SKM-1 (cell line): ENCODE results near the gene HK2.
"Not testable (repeated sequence)": the region's sequence is repeated elsewhere in the genome, so short reads cannot be mapped to it uniquely, and the experiment has no call there.

Experiments used
- DNase-seq: peaks from one replicate; lab custom pipeline; 2025; ENCODE audit not compliant: unreplicated experiment; lab: John Stamatoyannopoulos, UW

HK2 gene

GRCh38 chr2:74893332-74893731, 59.4 kb downstream of the HK2 start:
- no peak for DNase-seq

DNA sequence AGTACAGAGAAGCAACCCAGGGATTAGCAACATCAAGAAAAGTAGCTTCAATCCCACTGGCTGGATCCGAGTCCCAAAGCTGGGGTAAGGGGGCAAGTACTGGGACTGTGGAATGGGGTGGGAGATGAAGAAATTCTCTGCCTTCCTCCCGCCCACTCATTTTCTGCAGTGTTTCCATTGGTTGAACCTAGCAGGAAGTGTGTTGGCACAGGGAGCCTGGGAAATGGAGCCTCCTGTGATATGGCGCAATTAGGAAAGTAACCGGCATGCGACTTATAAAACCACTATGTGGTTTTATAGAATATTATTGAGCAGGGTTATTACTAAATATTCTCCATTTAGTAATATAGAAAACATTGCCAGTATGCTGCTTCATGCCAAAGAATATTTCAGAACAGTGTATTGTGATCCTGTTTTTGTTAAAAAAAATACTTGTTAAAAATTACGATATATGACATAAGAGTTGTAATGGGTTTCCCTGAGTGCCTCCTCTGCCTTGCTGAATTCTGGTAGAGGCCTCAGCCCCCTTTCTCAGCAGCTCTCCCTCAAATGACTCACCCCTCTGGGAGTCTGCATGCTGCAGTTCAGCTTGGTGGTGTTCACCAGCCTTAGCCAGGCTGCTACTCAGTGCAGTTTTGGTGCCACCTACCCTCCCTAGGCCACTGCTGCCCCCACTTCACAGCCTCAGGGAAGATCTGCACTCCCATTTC, 60.5 kb downstream of the HK2 start:
- DNase-seq, result no peak

DNA sequence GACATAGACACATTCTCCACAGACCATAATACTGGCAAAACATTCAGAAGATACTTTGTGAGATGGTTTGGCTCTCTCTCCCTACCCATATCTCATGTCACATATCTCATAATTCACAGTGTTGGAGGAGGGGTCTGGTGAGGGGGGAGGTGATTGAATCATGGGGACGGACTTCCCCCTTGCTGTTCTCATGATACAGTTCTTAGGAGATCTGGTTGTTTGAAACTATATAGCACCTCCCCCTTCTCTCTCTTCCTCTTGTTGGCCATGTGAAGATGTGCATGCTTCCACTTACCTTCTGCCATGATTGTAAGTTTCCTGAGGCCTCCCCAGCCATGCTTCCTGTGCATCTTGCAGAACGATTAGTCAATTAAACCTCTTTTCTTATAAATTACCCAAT, 61.1 kb downstream of the HK2 start:
- no peak for DNase-seq

GRCh38 chr2:74896232-74896631, 62.3 kb downstream of the HK2 start:
- DNase-seq, result no peak

DNA sequence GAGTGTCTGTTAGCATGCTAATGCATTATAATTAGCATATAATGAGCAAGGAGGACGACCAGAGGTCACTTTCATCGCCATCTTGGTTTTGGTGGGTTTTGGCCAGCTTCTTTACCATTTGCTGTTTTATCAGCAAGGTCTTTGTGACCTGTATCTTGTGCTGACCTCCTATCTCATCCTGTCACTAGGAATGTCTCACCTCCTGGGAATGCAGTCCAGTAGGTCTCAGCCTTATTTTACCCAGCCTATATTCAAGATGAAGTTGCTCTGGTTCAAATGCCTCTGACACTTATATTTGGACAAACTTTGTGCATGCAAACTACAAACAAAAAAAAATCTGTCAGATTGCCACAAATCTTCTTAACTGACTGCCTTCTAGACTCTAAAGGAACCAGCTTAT, 66.3 kb downstream of the HK2 start:
- DNase-seq, result not testable (repeated sequence)

GRCh38 chr2:74902281-74902860, 68.4 kb downstream of the HK2 start:
- no peak for DNase-seq

- DNase-seq, result no peak
Measured at GRCh38 chr2:74906395-74906794, 72.5 kb downstream of the HK2 start.

- not testable (repeated sequence) for DNase-seq
Measured at GRCh38 chr2:74907560-74907959, 73.6 kb downstream of the HK2 start.

DNA sequence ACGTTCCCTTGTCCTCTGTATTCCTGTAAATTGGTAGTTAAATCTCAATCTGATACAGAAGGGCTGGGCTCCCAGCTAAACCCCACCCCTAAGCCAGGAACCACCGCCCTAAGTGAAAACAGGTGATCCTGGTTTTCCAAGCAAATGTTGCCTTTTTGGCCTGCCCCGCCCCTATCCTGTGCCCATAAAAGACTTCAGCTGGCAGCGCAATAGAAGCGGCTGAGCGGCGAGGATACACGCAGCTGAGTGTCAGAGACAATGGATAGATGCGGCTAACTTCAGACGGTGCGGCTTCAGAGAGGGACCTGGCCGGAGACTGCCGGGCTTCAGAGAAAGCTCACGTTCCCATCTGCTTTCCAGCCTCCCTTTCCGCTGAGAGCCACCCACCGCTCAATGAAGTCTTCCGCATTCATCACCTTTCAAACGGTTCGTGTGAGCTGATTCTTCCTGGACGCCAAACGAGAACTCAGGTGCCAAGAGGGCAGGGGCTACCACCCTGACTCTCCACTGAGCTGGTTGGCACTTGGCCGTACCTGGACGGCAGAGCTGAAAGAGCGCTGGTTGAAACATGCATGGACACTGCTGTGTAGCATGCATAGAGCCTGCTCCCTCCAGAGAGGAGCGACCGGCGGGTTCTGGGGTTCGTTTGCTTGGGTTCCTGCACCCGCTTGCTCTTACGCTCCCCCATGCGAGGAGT, 75.0 kb downstream of the HK2 start:
- no peak for DNase-seq

GRCh38 chr2:74910245-74910644, 76.3 kb downstream of the HK2 start:
- DNase-seq, result no peak

GRCh38 chr2:74911061-74911460, 77.1 kb downstream of the HK2 start:
- no peak for DNase-seq

- no peak for DNase-seq
Measured at GRCh38 chr2:74915743-74916142, 81.8 kb downstream of the HK2 start.

GRCh38 chr2:74916394-74916793, 82.5 kb downstream of the HK2 start:
- DNase-seq, result no peak

GRCh38 chr2:74917702-74918619, 84.0 kb downstream of the HK2 start:
- no peak for DNase-seq

GRCh38 chr2:74919827-74920226, 85.9 kb downstream of the HK2 start:
- no peak for DNase-seq

DNA sequence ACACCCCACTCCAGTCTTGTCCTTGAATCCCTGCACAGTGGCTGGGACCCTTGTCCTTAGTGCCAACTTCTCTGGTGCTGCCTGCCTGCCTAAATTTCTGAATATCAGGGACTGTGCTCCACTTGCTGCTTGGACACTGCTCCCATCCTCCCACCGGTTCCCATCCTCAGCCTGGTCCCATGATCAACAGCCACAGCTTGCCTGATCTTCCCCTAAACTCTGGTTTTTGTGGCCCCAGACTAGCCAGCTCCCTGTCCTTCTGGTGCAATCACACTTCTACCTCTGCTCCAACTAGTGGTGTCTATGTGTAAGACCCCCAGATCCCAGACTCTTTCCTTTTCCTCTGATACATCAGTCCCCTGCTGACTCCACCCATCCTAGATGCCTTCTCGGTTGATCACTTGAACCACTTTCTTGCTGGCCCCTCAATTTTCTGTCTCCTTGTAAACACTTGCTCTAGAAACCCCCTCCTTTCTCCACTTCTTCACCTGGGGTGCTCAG, 87.4 kb downstream of the HK2 start:
- no peak for DNase-seq

GRCh38 chr2:74922592-74923227, 88.8 kb downstream of the HK2 start:
- peak; percentile 85 for DNase-seq

DNA sequence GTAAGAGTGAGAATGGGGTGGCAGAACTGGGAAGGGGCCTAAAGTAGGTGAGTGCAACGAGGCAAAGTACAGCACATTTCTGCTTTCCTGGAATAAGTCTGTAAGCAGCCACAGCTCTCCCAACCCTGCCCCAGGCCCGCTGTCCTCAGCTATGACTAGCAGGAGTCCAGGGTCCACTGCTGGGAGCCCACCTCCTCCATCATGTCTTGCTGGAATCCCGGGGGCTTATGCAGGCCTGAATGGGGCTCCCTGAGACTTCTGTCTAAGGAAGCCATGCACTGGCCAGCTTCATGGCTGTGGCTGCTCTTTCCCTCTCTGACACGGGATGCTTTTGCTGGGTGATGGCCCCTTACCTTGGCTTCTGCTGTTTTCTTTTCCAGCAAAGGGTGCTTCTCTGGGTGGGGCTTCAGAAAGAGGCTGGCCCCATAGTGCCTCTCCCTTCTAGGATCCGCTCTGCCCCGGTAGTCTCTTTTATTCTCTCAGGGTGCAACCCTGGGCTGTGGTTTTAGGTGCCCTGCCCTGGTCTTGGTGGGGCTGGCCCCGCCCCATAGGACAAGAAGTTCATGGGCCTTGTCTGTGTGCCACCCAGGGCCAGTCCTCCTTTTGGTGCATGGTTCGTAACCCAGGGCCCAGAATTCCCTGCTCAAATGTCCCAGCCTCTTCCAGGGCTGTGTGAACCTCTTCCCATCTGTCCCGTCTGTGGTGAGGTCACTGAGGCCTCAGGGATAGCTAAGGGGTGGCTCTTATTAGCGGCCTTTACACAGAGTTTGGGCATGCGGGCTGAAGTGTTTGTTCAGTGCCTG, 90.7 kb downstream of the HK2 start:
- DNase-seq, result no peak

DNA sequence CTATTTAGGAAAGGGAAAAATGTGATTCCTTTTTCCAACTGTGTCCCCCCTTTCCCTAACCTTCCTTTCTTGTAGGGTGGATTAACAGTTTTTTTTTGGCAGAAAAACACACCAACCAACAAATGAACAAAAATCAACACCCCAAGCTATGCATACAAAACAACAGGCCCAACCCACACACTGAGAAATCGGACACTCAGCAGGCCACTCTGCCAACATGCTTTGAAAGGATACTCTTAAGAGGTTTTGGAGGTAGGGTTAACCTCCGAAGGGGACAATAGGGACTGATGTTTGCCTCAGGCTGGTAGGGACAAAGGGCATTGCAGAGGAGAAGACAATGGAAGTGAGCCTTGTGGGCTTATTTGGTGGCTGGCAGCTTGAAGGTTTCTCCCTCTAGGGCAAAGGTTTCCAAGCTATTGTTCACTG, 91.4 kb downstream of the HK2 start:
- DNase-seq, result no peak

DNA sequence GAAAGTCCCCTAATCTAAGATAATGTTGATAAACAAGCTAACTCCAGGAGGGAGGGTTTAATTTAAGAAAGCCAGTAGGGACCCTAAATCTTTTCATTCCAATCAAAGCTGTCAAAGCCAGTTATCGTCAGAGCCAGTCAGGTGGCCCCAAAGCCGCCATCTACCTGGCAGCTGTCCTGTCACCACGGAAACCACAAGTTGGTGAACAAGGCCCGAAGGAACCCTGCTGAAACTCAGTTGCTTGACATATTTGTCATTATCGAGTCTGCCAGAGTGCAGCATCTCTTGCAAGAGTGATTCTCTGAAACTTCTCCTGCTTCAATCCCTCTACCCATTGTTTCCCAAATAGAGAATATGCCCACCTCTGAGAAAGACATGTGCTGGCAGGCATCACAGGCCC, 93.7 kb downstream of the HK2 start:
- no peak for DNase-seq
